Esophagus (tissue), 2 donors: ENCODE measurements around the gene TNIP3. TPM values are rescaled to one million over a fixed set of nuclear protein-coding genes. Genes with fewer than 3 reads are reported as not detected.

Experiments
- H3K27ac ChIP-seq, 2 donors: one replicate each; pipeline ENCODE4 v1.5.1; 2013; ENCODE audit warnings: low read depth in 2 of 2, mild to moderate bottlenecking in 2 of 2, inconsistent platforms in 1 of 2, low read length in 1 of 2, moderate library complexity in 1 of 2
- H3K27me3 ChIP-seq, 2 donors: one replicate each; pipeline ENCODE4 v1.6.1; 2013; ENCODE audit warnings: low read length in 2 of 2, control low read depth in 1 of 2, mild to moderate bottlenecking in 1 of 2; ENCODE audit not compliant: insufficient read depth in 2 of 2, control insufficient read depth in 1 of 2
- H3K36me3 ChIP-seq, 2 donors: one replicate each; pipeline ENCODE4 v1.6.1; 2013; ENCODE audit warnings: low read length in 1 of 2; ENCODE audit not compliant: control insufficient read depth in 2 of 2, insufficient read depth in 2 of 2
- H3K4me1 ChIP-seq, 2 donors: one replicate each; pipeline ENCODE4 v1.6.1; 2013; ENCODE audit warnings: low read length in 1 of 2; ENCODE audit not compliant: control insufficient read depth in 2 of 2, insufficient read depth in 2 of 2
- H3K4me3 ChIP-seq, 2 donors: one replicate each; pipeline ENCODE4 v1.5.1; 2013; ENCODE audit warnings: low read length in 2 of 2, mild to moderate bottlenecking in 2 of 2, low read depth in 1 of 2, moderate library complexity in 1 of 2
- H3K9me3 ChIP-seq, 2 donors: one replicate each; pipeline ENCODE4 v1.6.1; 2013; ENCODE audit warnings: mild to moderate bottlenecking in 2 of 2, low read depth in 1 of 2, low read length in 1 of 2, moderate library complexity in 1 of 2; ENCODE audit not compliant: control insufficient read depth in 2 of 2, insufficient read depth in 1 of 2
- WGBS, 2 donors: extraction: QIAGEN DNeasy Blood & Tissue Kit; methylation state at CpG; one replicate each; pipeline ENCODE4 v1.1.7; 2013; 5-methylcytosine and 5-hydroxymethylcytosine counted together
- polyA plus RNA-seq, 2 donors: library from polyadenylated mRNA; stranded (reverse); fragments of 200-250 nt; gene quantifications; one replicate each; pipeline ENCODE4 v1.2.3, GENCODE V29; 2013
- donor health status: healthy with polysubstance abuse.
- donor health status: Bipolar disorder and iron deficiency.

Gene TNIP3
- polyA plus RNA-seq, 2 donors = 0.06 TPM; not detected in 1

DNA sequence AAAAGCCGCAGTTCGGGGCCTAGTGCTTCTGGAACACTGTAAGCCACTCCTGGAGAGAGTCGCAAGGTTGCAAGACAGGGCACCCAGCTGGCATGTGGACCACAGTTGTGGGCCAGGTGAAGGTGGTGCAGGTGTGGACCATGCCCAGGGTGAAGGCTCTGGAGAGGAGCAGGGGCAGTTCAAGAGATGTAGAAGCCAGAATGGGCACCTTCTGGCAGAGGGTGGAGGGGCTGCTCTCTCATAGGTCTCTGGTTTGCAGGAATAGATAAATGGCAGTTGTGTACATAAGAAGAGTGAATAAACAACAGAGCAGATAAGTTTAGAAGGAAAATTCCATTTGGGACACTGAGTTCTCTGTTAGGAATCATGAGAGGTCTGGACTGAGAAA is 38.6 kb downstream of the TNIP3 start:
- 99% methylated on average over 3 of the region's 3 CpGs for WGBS, 2 donors
- H3K4me1 ChIP-seq = no peaks in the 10 kb centered on the region
- H3K27ac ChIP-seq = no peak overlapping the region
- no peaks in the 10 kb centered on the region for H3K36me3 ChIP-seq
- H3K4me3 ChIP-seq = no peak overlapping the region
- H3K27me3 ChIP-seq = no peaks in the 10 kb centered on the region
- no peaks in the 10 kb centered on the region for H3K9me3 ChIP-seq

DNA sequence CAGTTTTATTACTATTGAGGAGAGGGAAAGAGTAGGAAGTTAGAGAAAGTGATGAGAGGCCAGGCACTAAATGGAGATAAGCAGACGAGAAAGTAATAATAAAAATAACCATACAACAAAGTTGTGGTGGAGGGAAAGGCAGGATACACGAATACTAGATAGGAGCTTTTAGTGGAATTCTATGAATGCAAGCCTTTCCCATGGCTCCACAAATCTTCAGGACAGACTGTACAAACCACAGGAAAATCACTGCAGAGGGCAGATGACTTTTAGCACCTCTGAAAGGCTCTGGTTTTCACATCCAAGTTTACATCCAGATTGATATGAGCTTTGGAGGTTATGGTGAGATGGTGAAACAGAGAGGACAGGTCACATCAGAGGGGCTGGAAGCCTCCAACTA is 41.5 kb downstream of the TNIP3 start:
- H3K36me3 ChIP-seq = no peaks in the 10 kb centered on the region
- H3K27ac ChIP-seq = no peak overlapping the region
- H3K4me1 ChIP-seq = no peaks in the 10 kb centered on the region
- no peaks in the 10 kb centered on the region for H3K27me3 ChIP-seq
- H3K4me3 ChIP-seq = no peak overlapping the region
- H3K9me3 ChIP-seq = no peaks in the 10 kb centered on the region
- WGBS, 2 donors = 62 to 70% methylated on average over 2 of the region's 2 CpGs

DNA sequence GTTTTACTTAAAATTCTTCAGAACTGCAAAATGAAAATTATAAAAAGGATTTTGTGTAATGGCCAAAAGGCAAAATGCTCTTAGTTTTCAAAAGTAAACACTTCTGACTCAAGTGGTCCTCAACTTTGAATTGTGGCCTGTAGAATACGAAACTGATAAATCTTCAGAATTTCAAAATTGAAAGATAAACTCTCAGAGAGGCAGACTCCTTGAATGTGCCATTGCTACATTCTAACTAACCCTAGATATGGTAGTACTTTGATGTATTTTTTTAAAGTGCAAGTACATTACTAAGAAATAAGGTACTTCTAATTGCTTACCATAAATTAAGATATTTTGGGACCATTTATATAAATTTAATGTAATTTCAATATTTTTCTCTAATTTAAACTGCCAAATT is 44.4 kb downstream of the TNIP3 start:
- 76 to 86% methylated on average over 1 of the region's 1 CpG for WGBS, 2 donors
- Histone ChIP-seq H3K9me3 (no peaks in the 10 kb centered on the region), H3K36me3 (no peaks in the 10 kb centered on the region), H3K4me1 (no peaks in the 10 kb centered on the region), H3K27ac (no peak overlapping the region), H3K27me3 (no peaks in the 10 kb centered on the region), H3K4me3 (no peak overlapping the region)

DNA sequence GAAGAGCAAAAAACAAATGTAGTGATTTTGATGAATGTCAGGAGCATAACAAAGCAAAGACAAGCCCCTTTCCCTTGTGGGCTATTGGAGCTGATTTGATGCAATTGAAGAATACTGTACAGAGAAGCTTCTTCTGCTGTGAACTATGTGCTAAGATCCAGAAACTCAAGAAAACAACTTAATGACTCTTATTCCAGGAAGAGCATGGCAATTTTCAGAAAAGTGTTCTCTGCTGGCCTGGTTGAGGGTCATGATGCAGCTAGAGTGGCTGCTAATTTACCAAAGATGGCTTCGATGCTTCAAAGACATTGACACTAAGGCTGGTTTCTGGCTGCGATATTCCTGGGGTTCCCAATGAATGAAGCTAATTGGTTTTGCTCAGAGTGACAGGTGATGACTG is 45.8 kb downstream of the TNIP3 start:
- WGBS, 2 donors = 69 to 80% methylated on average over 2 of the region's 2 CpGs
- Histone ChIP-seq H3K27ac (no peak overlapping the region), H3K4me3 (no peak overlapping the region), H3K4me1 (no peaks in the 10 kb centered on the region), H3K36me3 (no peaks in the 10 kb centered on the region), H3K27me3 (no peaks in the 10 kb centered on the region), H3K9me3 (no peaks in the 10 kb centered on the region)

DNA sequence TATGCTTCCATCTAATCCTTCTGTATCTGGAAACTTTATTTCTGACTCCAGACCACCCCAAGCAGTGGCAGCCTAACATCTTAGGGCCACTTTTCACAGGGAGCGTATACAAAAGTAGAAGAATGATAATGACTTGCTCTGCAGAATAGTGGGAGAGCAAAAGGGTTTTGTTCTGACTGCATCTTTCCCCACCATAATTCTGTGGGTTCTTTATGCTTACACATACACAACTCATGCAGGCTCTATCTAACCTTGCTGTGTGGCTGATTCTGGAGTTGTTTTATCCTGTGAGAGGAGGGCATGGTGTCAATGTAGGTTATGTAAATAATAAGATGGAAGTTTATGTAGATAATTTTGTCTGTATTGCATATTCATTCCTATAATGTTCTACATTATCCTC is 49.4 kb downstream of the TNIP3 start:
- H3K36me3 ChIP-seq = no peaks in the 10 kb centered on the region
- H3K4me1 ChIP-seq = no peaks in the 10 kb centered on the region
- no peak overlapping the region for H3K4me3 ChIP-seq
- 79 to 96% methylated on average over 1 of the region's 1 CpG for WGBS, 2 donors
- no peaks in the 10 kb centered on the region for H3K9me3 ChIP-seq
- H3K27me3 ChIP-seq = no peaks in the 10 kb centered on the region
- H3K27ac ChIP-seq = no peak overlapping the region

DNA sequence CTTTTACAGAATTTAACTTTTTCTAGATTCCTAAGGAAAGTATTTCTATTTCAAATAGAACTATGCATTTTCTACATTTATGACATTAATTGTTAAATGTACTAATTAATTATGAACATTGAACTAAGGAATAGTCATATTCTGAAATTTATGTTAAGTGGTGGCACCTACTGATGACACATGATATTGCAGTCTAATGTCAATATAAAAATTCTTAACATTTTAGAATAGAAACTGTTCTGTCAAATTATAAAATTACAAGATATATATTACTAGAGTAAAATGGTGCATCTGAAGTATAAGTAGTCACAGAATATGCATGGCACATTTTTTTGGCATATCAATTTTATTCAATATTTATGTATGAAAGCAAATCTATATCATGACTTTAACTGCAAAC is 51.6 kb downstream of the TNIP3 start:
- Histone ChIP-seq H3K4me3 (no peak overlapping the region), H3K9me3 (no peaks in the 10 kb centered on the region), H3K27me3 (no peaks in the 10 kb centered on the region), H3K27ac (no peak overlapping the region), H3K36me3 (no peaks in the 10 kb centered on the region), H3K4me1 (no peaks in the 10 kb centered on the region)

DNA sequence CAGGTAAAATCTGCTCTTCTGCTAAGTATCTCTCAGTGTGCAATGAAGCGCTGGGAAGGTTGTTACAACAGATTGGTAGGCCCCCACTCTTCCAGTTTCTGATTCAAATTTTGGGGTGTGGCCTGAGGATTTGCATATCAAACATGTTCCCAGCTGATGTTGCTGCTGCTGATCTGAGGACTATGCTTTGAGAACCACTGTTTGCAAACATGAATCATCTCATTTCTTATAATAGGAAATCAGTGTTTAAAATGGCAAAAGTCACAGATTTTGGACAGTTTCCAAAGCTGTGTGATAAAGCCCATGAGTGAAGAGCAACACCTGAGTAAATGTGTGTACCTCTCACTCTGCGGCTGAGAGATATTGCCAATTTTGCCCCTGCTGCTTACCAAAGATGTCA is 55.6 kb downstream of the TNIP3 start:
- Histone ChIP-seq H3K4me3 (no peak overlapping the region), H3K9me3 (no peaks in the 10 kb centered on the region), H3K27ac (no peak overlapping the region), H3K36me3 (no peaks in the 10 kb centered on the region), H3K27me3 (no peaks in the 10 kb centered on the region), H3K4me1 (no peaks in the 10 kb centered on the region)
- 65 to 73% methylated on average over 2 of the region's 2 CpGs for WGBS, 2 donors

DNA sequence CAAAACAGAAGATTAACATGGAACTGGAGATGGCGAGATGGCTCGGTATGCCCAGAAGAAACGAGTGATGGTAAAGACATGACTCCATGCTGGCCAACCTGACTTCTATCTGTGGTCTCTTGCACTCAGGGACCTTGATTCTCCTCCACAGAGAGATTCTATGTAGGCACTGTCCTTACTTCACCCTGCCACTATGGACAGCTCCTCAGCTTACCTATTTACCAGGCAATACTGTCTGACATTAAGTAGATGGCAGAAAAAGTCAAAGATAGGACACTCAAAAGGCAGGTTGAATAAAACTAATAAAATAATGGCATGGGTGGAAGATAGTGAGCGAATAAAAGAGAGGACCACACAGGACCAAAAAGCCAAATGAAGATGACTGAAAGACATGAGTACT is 56.6 kb downstream of the TNIP3 start:
- H3K36me3 ChIP-seq = no peaks in the 10 kb centered on the region
- no peaks in the 10 kb centered on the region for H3K9me3 ChIP-seq

DNA sequence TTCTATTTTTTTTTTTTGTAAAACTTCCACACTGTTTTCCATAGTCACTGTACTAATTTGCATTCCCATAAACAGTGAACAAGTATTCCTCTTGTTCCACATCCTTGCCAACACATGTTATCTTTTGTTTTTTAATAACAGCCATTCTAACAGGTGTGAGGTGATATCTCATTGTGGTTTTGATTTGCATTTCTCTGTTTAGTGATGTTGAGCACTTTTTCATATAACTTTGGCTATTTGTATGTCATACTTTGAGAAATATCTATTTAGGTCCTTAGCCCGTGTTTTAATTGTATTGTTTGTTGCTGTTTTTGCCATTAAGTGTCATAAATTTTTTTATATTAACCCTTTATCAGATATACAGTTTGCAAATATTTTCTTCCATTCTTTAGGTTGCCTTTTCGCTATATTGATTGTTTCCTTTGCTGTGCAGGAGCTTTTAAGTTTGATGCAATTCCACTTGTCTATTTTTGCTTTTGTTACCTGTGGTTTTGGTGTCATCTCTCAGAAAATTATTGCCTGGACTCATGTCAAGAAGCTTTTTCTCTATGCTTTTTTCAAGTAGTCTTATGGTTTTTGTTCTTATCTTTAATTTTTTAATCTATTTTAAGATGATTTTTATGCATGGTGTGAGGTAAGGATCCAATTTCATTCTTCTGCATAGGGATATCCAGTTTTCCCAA is 63.9 kb downstream of the TNIP3 start:
- WGBS, 2 donors = 79 to 80% methylated on average over 2 of the region's 2 CpGs
- Histone ChIP-seq H3K27ac (no peak overlapping the region), H3K4me3 (no peak overlapping the region), H3K27me3 (no peaks in the 10 kb centered on the region), H3K9me3 (no peaks in the 10 kb centered on the region), H3K4me1 (no peaks in the 10 kb centered on the region), H3K36me3 (no peaks in the 10 kb centered on the region)

More for the DNA sequence above, 56.6 kb downstream of the TNIP3 start:
- no peaks in the 10 kb centered on the region for H3K4me1 ChIP-seq
- no peak overlapping the region for H3K4me3 ChIP-seq
- 92 to 97% methylated on average over 4 of the region's 4 CpGs for WGBS, 2 donors
- H3K27ac ChIP-seq = no peak overlapping the region
- H3K27me3 ChIP-seq = no peaks in the 10 kb centered on the region

DNA sequence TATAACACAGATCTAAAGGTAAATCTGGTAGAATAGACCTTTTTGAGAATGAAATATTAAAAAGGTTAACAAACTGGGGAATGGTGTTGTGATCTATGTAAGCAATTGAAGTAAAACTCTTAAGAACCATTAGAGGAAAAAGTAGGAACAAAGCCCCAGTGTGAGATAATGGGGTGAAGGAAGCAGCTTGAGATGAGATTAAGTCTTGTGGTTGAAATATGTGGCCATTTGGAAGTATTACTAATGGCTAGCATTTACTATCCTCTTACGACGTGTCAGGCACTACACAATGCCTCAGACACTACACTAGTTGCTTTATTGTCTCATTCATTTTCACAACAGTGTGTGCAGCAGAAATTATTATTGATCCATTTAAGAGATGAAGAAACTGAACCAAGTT is 65.9 kb downstream of the TNIP3 start:
- no peaks in the 10 kb centered on the region for H3K36me3 ChIP-seq
- WGBS, 2 donors = 60 to 76% methylated on average over 2 of the region's 2 CpGs
- H3K4me3 ChIP-seq = no peak overlapping the region
- no peak overlapping the region for H3K27ac ChIP-seq
- H3K27me3 ChIP-seq = no peaks in the 10 kb centered on the region
- H3K9me3 ChIP-seq = no peaks in the 10 kb centered on the region
- H3K4me1 ChIP-seq = no peaks in the 10 kb centered on the region
